Neural progenitor cell (in vitro differentiated cells): ENCODE results near the gene C19orf73. TPM values are rescaled to one million over a fixed set of nuclear protein-coding genes. Genes with fewer than 3 reads are reported as not detected.

ENCODE experiments used
- DNase-seq: peaks from one replicate; pipeline ENCODE4 v3.0.0-alpha.2; 2016; ENCODE audit warnings: low spot score
- H2AFZ ChIP-seq: fragments of 200-600 bp; sonication (generic); replicated peaks from 2 replicates; pipeline ENCODE4 v1.6.1; 2016; ENCODE audit warnings: antibody characterized with exemption
- H3F3A ChIP-seq: fragments of 200-600 bp; sonication (generic); 2 replicates; pipeline ENCODE4 v1.6.1; 2016; ENCODE audit warnings: antibody characterized with exemption, low read depth
- H3K27ac ChIP-seq: fragments of 200-600 bp; sonication (generic); 2 replicates; pipeline ENCODE4 v1.5.1; 2016; ENCODE audit warnings: mild to moderate bottlenecking
- H3K27me3 ChIP-seq: fragments of 200-600 bp; sonication (generic); 2 replicates; pipeline ENCODE4 v1.6.1; 2016; ENCODE audit warnings: mild to moderate bottlenecking, moderate library complexity
- H3K36me3 ChIP-seq: fragments of 200-600 bp; sonication (generic); 2 replicates; pipeline ENCODE4 v1.5.1; 2016
- H3K4me1 ChIP-seq: fragments of 200-600 bp; sonication (generic); 2 replicates; pipeline ENCODE4 v1.6.1; 2016; ENCODE audit warnings: mixed run types
- H3K4me2 ChIP-seq: fragments of 200-600 bp; sonication (generic); 2 replicates; pipeline ENCODE4 v1.6.1; 2016
- H3K4me3 ChIP-seq: fragments of 200-600 bp; sonication (generic); 2 replicates; pipeline ENCODE4 v1.5.1; 2016
- H3K79me2 ChIP-seq: fragments of 200-600 bp; sonication (generic); 2 replicates; pipeline ENCODE4 v1.6.1; 2016; ENCODE audit warnings: low read depth
- H3K9ac ChIP-seq: fragments of 200-600 bp; sonication (generic); 2 replicates; pipeline ENCODE4 v1.6.1; 2016
- H3K9me3 ChIP-seq: fragments of 200-600 bp; sonication (generic); 2 replicates; pipeline ENCODE4 v1.5.1; 2016; ENCODE audit warnings: low read depth
- H4K20me1 ChIP-seq: fragments of 200-600 bp; sonication (generic); 2 replicates; pipeline ENCODE4 v1.6.1; 2016; ENCODE audit warnings: low read depth
- H3K27ac Mint-ChIP-seq: 3 replicates; pipeline ENCODE4 v1.8.0; 2021; ENCODE audit warnings: mixed read lengths
- H3K27me3 Mint-ChIP-seq: 2 replicates; pipeline ENCODE4 v1.8.0; 2022; ENCODE audit warnings: low read depth, mild to moderate bottlenecking, inconsistent platforms, moderate library complexity, mixed read lengths; ENCODE audit not compliant: insufficient read depth
- H3K36me3 Mint-ChIP-seq: 3 replicates; pipeline ENCODE4 v1.8.0; 2021; ENCODE audit warnings: mixed read lengths
- H3K4me1 Mint-ChIP-seq: 3 replicates; pipeline ENCODE4 v1.8.0; 2021; ENCODE audit warnings: mixed read lengths
- H3K4me3 Mint-ChIP-seq: 3 replicates; pipeline ENCODE4 v1.8.0; 2021; ENCODE audit warnings: mild to moderate bottlenecking, moderate library complexity, mixed read lengths
- H3K9me3 Mint-ChIP-seq: 3 replicates; pipeline ENCODE4 v1.8.0; 2020; ENCODE audit warnings: mixed read lengths
- EZH2 ChIP-seq: fragments of 200-600 bp; sonication (generic); IDR thresholded peaks from 2 replicates; pipeline ENCODE4 v1.6.1; 2017; ENCODE audit warnings: antibody characterized with exemption, mild to moderate bottlenecking, moderate library complexity
- EZH2phosphoT487 ChIP-seq: fragments of 200-600 bp; sonication (generic); IDR thresholded peaks from 2 replicates; pipeline ENCODE4 v1.6.1; 2017; ENCODE audit warnings: antibody characterized with exemption
- total RNA-seq: library from RNA; depleted of rRNA; stranded (reverse); fragments of >200 nt; gene quantifications from 2 replicates; pipeline ENCODE4 v1.2.3, GENCODE V29; 2015; ENCODE audit warnings: low replicate concordance
- TF ChIP-seq, protein P1 (sequence below): fragments of 200-600 bp; sonication (generic); IDR thresholded peaks from 2 replicates; pipeline ENCODE4 v1.5.1; 2017; ENCODE audit warnings: antibody characterized with exemption, mild to moderate bottlenecking

C19orf73 gene
- total RNA-seq, 1 donor from 2014 or later = not detected

DNA sequence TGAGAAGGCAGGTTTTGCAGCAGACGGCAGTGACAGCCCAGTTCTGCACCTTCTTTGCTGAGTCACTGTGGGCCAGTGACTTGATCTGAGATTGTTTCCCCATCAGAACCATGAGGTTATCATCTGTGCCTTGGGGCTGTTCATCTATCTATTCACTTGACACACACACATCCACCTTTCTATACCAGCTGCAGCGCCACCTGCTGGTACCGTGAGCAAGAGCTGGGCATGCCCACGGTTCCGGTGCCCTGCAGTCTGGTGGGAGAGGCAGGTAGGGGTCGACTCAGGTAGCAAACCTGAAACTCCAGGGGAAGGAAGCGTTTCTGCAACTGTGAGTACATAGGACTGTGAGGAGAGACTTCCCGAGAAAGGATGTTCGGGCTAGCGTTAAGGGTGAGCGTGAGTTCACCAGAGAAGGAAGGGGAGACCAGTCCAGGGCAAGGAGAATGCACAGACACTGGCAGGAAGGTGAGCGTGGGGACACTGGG lies 12.3 kb downstream of the C19orf73 start:
- H3K9me3 ChIP-seq = no peaks in the 10 kb centered on the region
- no peaks in the 10 kb centered on the region for H3K36me3 ChIP-seq
- no peak overlapping the region for H3K4me3 ChIP-seq
- no peak overlapping the region for H3K27ac ChIP-seq
- H3K4me1 Mint-ChIP-seq = peaks cover 3% of the 10 kb centered on the region
- peaks cover 34% of the 10 kb centered on the region for H3K36me3 Mint-ChIP-seq
- H3K4me3 Mint-ChIP-seq = no peak overlapping the region
- no peaks in the 10 kb centered on the region for H3K9me3 Mint-ChIP-seq
- TF ChIP-seq, protein P1, sequence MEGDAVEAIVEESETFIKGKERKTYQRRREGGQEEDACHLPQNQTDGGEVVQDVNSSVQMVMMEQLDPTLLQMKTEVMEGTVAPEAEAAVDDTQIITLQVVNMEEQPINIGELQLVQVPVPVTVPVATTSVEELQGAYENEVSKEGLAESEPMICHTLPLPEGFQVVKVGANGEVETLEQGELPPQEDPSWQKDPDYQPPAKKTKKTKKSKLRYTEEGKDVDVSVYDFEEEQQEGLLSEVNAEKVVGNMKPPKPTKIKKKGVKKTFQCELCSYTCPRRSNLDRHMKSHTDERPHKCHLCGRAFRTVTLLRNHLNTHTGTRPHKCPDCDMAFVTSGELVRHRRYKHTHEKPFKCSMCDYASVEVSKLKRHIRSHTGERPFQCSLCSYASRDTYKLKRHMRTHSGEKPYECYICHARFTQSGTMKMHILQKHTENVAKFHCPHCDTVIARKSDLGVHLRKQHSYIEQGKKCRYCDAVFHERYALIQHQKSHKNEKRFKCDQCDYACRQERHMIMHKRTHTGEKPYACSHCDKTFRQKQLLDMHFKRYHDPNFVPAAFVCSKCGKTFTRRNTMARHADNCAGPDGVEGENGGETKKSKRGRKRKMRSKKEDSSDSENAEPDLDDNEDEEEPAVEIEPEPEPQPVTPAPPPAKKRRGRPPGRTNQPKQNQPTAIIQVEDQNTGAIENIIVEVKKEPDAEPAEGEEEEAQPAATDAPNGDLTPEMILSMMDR = peak; percentile 91
- TF ChIP-seq EZH2phosphoT487 = no peak
- TF ChIP-seq EZH2 = no peak
- no peak overlapping the region for H2AFZ ChIP-seq
- no peaks in the 10 kb centered on the region for H3K4me1 ChIP-seq
- H3K27me3 ChIP-seq = no peaks in the 10 kb centered on the region
- H3K79me2 ChIP-seq = peaks cover 10% of the 10 kb centered on the region
- no peak overlapping the region for H3K27ac Mint-ChIP-seq
- no peak overlapping the region for H3K9ac ChIP-seq
- H3K27me3 Mint-ChIP-seq = peaks cover 5% of the 10 kb centered on the region
- H4K20me1 ChIP-seq = peaks cover 75% of the 10 kb centered on the region
- DNase-seq = peak; percentile 76
- no peak overlapping the region for H3K4me2 ChIP-seq
- peaks cover 63% of the 10 kb centered on the region for H3F3A ChIP-seq

DNA sequence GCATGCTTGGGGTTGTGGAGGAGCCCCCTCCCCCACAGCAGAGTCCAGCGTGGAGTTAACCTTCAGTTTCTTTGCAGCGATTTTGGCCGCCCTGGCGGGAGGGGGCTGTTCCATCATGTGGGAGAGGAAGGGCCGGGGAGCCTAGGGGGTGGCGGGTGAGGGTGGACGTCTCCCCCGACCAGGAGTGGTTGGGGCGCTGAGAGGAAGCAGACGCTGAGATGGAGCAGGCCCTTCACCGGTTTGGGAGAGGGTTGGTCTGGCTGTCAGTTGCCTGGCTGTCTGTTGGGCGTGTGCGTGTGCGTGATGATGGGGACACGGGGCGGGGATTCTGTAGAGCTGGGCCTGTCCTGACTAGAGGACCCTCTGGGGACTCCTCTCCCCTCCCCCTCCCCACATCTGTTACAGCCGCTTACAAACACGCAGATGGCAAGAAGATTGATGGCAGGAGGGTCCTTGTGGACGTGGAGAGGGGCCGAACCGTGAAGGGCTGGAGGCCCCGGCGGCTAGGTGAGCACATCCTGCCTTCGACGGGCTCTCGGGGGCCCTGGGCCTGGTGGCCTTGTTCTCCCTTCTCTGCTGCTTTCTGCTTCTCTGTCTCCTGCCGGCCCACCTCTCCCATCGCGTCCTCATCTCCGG lies 14.6 kb downstream of the C19orf73 start:
- H3K36me3 Mint-ChIP-seq = peaks cover 45% of the 10 kb centered on the region
- no peak overlapping the region for H3K27ac Mint-ChIP-seq
- Histone ChIP-seq H3K9ac (no peak overlapping the region), H3K9me3 (no peaks in the 10 kb centered on the region), H3K4me1 (no peaks in the 10 kb centered on the region), H3F3A (peaks cover 62% of the 10 kb centered on the region), H4K20me1 (peaks cover 86% of the 10 kb centered on the region), H3K36me3 (peaks cover 1% of the 10 kb centered on the region), H3K4me3 (no peak overlapping the region), H3K27ac (no peak overlapping the region), H3K4me2 (no peak overlapping the region), H3K27me3 (no peaks in the 10 kb centered on the region), H2AFZ (no peak overlapping the region), H3K79me2 (peaks cover 28% of the 10 kb centered on the region)
- no peak overlapping the region for H3K4me3 Mint-ChIP-seq
- peaks cover 6% of the 10 kb centered on the region for H3K4me1 Mint-ChIP-seq
- DNase-seq = no peak
- H3K9me3 Mint-ChIP-seq = no peaks in the 10 kb centered on the region
- peaks cover 3% of the 10 kb centered on the region for H3K27me3 Mint-ChIP-seq
- no peak for TF ChIP-seq EZH2
- no peak for TF ChIP-seq EZH2phosphoT487
- TF ChIP-seq, protein P1 = no peak

DNA sequence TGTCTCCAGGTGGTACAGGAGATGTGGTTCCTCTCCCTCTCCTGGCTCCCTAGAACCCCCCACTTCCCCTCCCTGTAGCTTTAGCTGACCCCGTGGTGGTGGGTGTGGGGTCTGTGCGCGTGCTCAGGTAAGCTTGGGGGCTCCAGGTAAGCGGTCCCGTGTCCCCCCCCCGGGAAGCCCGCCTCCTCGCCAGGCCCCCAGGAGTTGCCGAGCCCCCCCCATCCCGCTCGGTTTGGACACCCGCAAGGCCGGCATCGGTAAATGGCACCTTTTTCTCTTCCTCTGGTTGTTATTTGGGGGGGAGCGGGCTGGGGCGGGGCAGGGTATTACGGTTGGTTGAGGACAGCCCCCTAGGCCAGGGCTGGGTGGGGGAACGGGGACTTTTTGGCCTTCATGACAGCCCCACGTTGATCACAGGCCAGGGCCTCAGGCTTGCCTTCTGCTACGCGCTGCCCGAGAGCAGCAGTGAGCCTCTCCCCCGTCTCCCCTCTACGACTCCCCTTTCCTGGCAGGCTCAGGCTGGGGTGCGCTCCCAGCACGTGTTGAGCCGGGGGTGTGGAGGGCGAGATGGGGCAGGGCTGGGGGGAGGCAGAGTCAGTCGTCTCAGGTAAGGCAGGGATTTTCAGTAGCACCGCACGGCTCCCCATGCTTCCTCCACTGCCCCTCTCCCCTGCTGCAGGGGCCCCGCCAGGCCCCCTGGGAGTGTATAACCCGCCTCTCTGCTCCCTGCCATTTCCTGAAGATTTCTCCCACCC lies 15.4 kb downstream of the C19orf73 start:
- Histone ChIP-seq H3K79me2 (peaks cover 37% of the 10 kb centered on the region), H3K4me3 (no peak overlapping the region), H3K27me3 (no peaks in the 10 kb centered on the region), H3K36me3 (peaks cover 10% of the 10 kb centered on the region), H3K9ac (no peak overlapping the region), H3K4me1 (no peaks in the 10 kb centered on the region), H2AFZ (no peak overlapping the region), H3K9me3 (no peaks in the 10 kb centered on the region), H3F3A (peaks cover 60% of the 10 kb centered on the region), H3K4me2 (no peak overlapping the region), H4K20me1 (peaks cover 86% of the 10 kb centered on the region), H3K27ac (no peak overlapping the region)
- Mint-ChIP-seq H3K4me1 (peaks cover 6% of the 10 kb centered on the region), H3K9me3 (no peaks in the 10 kb centered on the region), H3K36me3 (peaks cover 44% of the 10 kb centered on the region), H3K27ac (no peak overlapping the region), H3K27me3 (peaks cover 3% of the 10 kb centered on the region), H3K4me3 (no peak overlapping the region)
- TF ChIP-seq, protein P1 = no peak
- TF ChIP-seq EZH2phosphoT487 (no peak), EZH2 (no peak)
- no peak for DNase-seq
